ENCODE measurements around the gene IL6.
A peak's percentile ranks its signal among the peaks of the same experiment; 100 is the strongest.
"Not testable (repeated sequence)": the region's sequence is repeated elsewhere in the genome, so short reads cannot be mapped to it uniquely, and the experiment has no call there.

Gene IL6

DNA sequence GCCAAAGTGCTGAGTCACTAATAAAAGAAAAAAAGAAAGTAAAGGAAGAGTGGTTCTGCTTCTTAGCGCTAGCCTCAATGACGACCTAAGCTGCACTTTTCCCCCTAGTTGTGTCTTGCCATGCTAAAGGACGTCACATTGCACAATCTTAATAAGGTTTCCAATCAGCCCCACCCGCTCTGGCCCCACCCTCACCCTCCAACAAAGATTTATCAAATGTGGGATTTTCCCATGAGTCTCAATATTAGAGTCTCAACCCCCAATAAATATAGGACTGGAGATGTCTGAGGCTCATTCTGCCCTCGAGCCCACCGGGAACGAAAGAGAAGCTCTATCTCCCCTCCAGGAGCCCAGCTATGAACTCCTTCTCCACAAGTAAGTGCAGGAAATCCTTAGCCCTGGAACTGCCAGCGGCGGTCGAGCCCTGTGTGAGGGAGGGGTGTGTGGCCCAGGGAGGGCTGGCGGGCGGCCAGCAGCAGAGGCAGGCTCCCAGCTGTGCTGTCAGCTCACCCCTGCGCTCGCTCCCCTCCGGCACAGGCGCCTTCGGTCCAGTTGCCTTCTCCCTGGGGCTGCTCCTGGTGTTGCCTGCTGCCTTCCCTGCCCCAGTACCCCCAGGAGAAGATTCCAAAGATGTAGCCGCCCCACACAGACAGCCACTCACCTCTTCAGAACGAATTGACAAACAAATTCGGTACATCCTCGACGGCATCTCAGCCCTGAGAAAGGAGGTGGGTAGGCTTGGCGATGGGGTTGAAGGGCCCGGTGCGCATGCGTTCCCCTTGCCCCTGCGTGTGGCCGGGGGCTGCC, at the start of gene IL6:
Gene IL6 (plus strand): TSS at position 294 of the 807 bp plus-strand sequence. CDS start 63 bp downstream, at position 357.
- DNase-seq (ENCODE audit: low read depth): peak; percentile 85

DNA sequence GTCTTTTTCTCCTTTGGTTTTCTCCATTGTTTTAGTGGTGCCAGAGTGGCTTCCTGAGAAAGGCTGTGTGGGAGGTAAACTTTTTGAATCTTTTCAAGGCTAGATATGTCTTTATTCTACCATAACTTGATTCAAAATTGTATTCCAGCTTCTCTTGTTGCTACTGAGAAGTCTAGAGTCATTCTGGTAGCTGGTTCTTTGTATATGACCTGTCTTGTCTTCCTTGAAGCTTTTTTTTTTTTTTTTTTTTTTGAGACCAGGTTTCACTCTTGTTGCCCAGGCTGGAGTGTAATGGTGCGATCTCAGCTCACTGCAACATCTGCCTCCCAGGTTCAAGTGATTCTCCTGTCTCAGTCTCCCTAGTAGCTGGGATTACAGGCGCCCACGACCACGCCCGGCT, 49.7 kb upstream of the IL6 start:
- DNase-seq (ENCODE audit: low read depth): not testable (repeated sequence)

DNA sequence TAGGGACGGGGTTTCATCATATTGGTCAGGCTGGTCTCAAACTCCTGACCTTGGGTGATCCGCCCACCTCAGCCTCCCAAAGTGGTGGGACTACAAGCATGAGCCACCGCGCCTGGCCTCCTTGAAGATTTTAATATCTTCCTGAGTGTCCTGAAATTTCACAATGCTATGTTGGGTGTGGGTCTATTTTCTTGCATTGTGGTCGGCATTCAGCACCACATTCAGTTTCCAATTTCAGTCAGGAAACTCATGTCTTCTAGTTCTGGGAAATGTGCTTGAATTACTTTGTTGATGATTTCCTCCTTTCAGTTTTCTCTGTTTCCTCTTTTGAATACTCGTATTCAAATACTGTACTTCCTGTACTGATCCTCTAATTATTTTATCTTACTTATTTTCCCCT, 49.3 kb upstream of the IL6 start:
- no peak for DNase-seq (ENCODE audit: low read depth)

DNA sequence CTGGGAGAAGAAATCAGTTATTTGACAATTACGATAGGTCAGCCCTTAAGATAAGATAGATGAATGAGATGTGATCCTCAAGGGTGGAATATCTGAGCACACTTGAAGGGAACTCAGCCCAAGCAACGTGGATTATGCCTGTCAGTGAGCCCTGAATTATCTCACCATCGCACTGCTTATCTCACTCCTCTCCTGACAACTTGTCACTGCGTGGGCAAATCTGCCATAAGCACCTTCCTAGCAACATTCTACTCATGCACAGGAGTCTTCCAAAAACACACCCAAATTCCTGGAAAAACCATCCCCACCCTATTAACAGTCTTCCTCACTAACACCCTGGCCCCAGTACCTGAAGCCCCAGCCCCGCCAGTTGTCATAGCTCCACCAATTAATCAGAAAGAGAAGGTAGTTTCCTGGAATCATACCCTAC, 46.5 kb upstream of the IL6 start:
- DNase-seq (ENCODE audit: low read depth): no peak

DNA sequence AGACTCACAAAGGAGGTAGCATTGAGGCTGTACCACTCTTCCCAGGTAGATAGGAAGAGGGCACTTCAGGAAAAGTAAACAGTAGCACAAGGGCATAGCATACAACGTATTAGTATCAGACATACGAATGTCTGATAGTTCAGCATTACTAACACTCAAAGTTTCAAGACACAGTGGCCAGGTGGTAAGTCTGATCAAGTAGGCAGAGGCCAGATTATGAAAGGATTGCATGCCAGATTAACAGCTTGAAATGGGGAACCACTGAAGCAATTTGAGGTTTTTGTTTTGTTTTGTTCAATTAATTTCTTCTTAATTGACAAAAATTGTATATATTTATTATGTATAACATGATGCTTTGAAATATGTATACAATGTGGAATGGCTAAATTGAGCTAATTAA, 45.7 kb upstream of the IL6 start:
- no peak for DNase-seq (ENCODE audit: low read depth)

DNA sequence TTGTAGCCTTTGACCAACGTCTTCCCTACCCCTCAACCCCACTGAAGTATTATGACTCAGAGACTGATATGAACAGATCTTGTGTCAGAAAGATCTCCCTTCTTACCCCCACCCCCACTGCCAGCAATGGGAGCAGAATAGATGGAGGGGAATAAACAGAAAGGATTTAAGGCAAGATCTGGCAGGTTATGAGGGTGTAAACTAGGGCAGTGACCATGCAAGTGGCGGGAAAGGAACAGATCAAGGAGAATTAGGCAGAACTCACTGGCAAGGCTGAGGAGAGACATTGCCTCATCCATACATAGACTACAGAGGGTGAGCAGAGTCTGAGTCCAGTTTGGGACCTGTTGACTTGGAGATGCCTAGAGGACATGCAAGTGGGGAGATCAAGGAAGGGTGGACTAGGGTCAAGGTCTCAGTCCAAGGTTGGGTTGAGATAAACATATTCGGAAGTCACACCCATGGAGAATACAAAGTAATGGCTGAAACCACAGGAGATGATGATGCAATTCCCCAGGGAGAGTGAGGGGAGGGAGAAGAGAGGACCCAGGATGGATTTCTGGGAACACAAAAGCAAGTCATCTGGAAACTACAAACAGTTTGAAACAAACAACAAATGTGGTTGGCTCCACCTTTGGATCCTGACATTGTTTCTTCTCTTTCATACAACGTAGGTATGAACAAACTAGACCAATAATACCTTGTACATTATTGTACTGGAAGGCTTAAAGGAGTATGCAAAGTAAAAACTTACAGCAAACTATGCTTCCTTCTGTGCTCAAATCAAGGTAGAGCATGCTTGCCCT, 44.9 kb upstream of the IL6 start:
- DNase-seq (ENCODE audit: low read depth): no peak

DNA sequence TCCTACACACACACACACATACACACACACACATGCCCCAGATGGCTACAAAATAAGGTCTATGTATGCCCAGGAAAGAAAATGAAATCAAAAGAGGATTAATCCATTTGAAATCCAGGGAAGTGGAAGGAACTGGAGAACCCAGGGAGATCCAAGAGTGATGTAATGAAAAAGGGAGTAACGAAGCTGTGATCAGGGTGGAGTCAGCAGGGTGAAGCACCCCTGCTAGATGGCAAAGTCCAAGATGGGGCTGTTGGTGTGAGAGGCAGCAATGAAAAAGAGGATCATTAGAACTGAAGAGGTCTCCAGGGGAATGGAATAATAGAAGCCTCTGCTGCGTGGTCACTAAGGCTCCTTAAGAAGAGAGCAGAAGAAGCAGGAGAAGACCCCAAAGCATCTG, 43.6 kb upstream of the IL6 start:
- no peak for DNase-seq (ENCODE audit: low read depth)

DNA sequence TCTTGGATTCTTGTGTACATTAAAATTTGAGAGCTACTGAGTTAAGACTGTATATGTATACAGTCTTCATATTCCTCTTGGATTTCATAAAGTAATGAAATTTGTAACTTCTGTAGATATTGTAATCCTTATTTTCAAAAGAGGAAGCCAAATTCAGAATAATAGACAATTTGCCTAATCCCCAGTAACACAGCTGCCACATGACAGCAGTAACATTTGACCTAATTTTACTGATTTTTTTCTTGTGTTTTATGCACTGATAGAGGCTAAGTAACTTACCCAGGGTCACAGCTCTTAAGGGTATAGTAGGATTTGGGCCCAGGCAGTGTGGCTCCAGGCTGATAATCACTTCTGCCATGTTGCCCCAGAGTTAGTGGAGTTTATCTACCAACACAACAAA, 40.4 kb upstream of the IL6 start:
- DNase-seq (ENCODE audit: low read depth): no peak

DNA sequence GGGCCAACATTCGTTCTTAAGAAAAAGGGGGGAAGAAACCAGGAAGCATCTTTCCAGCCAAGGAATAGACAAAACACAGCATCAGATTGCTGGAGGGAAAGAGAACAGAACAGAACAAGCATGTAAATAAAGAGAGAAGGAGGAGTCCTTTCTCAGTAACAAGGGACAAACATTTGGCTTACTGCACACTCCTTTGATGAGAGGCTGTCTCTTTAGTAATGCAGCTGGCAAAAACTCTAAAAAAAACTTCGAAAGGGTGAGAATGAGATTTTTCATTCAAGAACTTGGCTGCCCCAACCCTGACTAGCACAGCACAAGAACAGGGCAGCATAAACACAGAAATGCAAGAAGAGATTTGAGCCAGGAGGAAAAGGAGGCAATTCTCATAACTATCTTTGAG, 38.9 kb upstream of the IL6 start:
- DNase-seq (ENCODE audit: low read depth): no peak

DNA sequence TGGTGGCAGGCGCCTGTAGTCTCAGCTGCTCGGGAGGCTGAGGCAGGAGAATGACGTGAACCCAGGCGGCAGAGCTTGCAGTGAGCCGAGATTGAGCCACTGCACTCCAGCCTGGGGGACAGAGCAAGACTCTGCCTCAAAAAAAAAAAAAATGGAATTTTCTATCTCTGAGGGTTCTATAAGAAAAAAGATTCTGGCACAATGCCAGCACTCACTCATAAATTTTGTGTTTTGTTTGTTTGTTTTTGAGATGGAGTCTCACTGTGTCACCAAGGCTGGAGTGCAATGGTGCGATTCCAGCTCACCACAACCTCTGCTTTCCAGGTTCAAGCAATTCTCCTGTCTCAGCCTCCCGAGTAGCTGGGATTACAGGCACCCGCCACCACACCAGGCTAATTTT, 38.1 kb upstream of the IL6 start:
- not testable (repeated sequence) for DNase-seq (ENCODE audit: low read depth)

DNA sequence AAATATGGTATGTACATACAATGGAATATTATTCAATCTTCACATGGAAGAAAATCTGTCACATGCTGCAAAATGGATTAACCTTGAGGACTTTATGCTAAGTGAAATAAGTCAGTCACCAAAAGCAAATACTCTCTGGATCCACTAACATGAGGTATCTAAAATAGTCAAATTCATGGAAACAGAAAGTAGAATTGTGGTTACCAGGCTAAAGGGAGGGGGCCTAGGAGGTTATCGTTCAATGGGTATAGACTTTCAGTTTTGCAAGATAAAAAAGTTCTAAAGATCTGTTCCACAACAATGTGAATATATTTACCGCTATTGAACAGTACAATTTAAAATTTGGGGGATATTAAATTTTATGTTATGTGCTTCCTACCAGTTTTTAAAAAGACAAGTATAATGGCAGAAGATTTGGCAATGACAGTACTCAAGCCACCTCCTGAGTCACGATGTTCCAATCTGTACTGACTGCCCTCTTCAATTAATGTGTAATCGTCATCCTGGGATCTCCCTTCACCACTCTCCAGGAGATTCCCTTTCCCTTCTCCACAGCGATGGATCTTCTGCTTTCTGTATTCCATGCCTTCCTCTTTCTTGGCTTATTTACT, 32.3 kb upstream of the IL6 start:
- DNase-seq (ENCODE audit: low read depth): no peak

DNA sequence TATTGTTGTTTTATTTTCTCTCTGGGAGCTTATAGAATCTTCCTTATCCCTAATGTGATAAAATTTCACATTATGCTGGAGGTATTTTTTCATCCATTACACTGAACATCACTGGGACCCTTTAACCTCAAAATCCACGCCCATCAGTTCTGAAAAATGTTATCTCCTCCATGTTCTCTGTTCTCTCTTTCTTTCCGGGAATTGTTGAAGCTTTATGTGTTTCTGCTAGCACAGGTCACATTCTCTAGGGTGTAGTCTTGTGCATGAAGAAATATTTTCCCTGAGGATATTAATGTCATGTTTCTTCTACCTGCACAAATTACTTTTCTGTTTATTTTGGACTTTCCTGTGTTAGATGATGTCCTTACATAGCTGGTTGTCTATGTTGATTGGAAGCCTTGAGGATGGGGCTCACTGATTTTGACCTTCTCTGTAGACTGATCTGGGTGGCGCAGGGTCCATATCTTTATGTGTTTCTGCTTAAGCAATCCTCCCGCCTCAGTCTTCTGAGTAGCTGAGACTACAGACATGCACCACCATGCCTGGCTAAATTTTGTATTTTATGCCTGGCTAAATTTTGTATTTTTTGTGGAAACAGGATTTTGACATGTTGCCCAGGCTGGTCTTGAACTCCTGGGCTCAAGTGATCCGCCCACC, 31.4 kb upstream of the IL6 start:
- DNase-seq (ENCODE audit: low read depth): no peak

DNA sequence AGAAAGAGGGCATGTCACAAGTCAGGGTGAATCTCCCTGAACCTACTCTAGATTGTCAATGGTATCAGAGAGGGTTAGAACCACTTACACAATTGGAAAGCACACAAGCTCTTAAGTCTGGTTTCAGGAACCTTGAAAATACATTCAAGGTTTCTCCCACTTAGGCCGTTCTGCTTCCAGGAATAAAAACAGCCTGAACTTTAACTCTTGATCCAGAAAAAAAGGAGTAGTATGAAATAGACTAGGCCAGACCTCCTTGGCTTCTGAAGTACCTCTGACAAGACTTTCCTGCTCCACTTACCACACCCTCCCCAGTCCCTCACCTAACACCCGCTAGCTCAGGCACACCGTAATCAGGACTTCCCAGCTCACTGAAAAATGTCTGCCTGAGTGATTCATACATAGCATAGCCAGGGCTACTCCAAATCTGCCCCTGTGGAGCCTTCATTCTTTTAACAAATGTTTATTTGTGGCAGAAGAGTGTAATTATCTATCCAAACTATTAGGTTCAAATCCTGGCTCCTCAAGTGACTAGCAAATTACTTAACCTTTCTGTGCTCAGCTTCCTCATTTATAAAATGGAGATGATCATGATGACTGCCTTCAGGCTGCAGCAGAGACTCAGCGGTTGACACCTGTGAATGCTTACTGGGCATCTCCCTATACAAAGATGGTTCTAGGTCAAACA, 30.3 kb upstream of the IL6 start:
- DNase-seq (ENCODE audit: low read depth): no peak

DNA sequence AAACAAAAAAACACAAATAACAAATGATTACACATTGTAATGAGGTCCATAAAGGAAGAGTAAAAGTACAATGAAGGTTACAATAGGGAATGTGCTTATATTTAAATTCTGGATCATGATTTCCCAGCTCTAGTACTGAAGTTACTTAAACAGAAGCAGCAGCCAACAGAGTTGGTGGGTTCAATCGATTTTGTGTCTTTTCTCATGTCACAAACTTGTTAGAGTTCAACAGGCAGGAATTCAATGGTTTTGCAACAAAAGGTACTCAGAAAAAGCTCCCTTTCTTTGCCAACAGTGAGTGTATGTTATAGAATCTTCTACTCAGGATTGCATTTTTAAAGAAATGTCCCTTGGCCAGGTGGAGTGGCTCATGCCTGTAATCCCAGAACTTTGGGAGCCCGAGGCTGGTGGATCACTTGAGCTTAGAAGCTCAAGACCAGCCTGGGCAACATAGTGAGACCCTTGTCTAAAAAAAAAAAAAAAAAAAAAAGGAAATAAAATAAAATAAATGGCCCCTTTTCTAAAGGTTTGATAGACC, 29.6 kb upstream of the IL6 start:
- DNase-seq (ENCODE audit: low read depth): no peak

DNA sequence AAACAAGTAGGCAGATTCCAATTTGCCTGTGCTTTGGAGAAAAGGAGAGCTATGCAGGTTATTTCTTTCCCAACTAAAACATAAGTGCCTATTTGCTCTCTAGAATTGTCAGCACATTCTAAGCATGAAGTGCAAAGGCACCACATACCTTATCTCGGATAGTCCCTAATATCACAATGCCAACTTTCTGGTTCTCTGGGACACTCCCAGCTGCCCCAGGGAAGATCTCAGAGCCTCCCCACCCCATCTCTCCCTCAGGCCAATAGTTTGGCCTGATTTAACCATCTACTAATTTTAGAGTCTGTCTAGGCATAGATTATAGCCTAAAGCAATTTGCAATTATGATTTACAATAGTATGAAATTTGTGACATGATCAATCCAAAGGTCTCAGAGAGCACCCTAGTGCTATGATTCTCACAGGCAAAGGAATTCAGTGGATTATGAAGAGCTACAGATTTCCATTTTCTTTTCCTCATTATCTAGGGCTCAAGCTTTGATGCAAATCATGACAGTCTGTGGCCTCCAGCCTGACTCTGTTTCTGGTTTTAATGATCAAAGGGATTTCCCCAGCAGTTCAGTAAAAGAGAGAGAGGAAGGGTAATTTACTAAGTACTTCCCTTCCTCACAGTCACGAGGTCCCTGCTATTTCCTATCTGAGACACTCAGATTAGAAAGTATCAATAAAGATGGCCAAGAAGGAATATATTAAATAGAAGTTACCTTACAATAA, 29.0 kb upstream of the IL6 start:
- no peak for DNase-seq (ENCODE audit: low read depth)

DNA sequence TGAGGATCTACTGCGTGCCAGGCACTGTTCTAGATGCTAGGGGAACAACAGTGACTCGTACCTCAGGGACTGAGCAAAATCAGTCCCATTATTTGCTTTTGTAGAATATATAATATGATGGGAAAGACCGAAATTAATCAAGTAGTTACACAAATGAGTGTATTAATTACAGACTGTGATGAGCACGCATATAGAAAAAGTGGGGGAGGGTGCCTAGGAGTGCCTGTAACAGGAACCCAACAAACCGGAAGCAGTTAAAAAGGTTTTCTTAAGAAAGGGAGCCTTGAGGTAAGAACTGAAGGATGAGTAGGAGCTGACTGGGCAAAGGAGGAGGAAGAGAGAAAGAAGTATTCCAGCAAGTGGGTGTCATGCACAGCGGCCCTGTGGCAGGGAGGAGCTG, 28.2 kb upstream of the IL6 start:
- no peak for DNase-seq (ENCODE audit: low read depth)

DNA sequence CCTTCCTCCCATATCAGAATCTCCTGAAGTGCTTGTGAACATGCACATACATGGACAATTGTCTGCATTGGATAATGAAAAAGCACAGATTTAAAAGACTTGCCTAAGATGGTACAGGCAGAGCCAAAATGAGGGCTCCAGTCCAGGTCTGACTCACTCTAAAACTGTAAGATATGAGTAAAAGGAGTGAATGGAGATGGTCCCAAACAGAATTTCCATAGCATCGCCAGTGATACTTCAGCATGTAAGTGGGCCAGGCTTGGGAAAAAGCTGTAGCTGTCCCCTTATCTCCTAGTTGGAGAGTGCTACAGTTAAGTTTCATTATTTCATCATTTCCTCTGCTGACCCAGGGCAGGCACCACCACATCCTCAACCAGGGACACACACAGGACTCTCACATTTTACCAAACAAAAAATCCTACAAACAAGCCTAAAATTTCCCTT, 26.4 kb upstream of the IL6 start:
- peak; percentile 44 for DNase-seq (ENCODE audit: low read depth)

DNA sequence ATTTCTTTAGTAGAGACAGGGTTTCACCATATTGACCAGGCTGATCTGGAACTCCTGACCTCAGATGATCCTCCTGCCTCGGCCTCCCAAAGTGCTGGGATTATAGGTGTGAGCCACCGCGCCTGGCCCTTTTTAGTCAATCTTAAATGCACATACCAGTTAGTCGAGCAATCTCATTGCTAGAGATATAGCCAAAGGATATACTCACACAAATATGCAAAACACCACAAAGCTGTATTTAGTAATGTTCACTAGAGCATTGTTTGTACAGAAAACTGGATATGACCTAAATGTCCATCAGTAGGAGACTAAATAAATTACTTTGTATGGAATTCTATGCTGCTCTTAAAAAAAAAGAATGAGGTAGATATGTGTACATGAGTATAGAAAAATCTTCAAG, 24.5 kb upstream of the IL6 start:
- no peak for DNase-seq (ENCODE audit: low read depth)

DNA sequence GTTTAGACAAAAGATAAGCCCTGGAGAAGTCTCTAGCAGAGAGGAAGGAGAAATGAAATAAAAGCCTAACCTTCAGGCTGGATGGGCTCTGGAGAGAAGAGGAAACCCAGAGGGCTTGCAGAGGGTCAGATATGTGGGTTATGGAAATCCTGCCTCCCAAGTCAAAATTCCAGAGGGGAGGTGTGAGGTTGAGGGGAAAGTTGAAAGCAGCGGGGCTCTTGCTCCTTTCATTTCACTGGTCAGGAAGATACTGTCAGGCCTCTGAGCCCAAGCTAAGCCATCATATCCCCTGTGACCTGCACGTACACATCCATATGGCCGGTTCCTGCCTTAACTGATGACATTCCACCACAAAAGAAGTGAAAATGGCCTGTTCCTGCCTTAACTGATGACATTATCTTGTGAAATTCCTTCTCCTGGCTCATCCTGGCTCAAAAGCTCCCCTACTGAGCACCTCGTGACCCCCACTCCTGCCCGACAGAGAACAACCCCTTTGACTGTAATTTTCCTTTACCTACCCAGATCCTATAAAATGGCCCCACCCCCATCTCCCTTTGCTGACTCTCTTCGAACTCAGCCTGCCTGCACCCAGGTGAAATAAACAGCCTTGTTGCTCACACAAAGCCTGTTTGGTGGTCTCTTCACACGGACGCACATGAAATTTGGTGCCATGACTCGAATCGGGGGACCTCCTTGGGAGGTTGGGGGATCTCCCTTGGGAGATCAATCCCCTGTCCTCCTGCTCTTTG, 23.7 kb upstream of the IL6 start:
- DNase-seq (ENCODE audit: low read depth): not testable (repeated sequence)

Data from HS-5 (cell line).